Measurements from ENCODE around the gene IGFN1.

GRCh38 chr1:201170533-201171062, 20.0 kb upstream of the IGFN1 start:
- no peak for TF ChIP-seq CTCF (IDR thresholded peaks at IDR 0.05)
- no peak for TF ChIP-seq JUND (IDR thresholded peaks at IDR 0.05)
- TF ChIP-seq EP300 (IDR thresholded peaks at IDR 0.05; ENCODE audit: borderline replicate concordance in 1 of 2, low read depth in 1 of 2, low read length in 1 of 2), result no peak
- 0 out of 2 replicates have a peak, but pooled peaks have one; percentile 11 for TF ChIP-seq SIN3A (IDR thresholded peaks at IDR 0.05; ENCODE audit: borderline replicate concordance, low read depth, low read length)
- no peak for TF ChIP-seq EZH2phosphoT487 (IDR thresholded peaks at IDR 0.05; ENCODE audit: borderline replicate concordance, low read depth)
- TF ChIP-seq USF2 (IDR thresholded peaks at IDR 0.05; ENCODE audit: borderline replicate concordance, low read depth, low read length), result no peak
